MCF 10A (cell line): Measurements from ENCODE around the gene KCNG1. TPM values are rescaled to one million over a fixed set of nuclear protein-coding genes. Genes with fewer than 3 reads are reported as not detected.

ENCODE experiments used
- BruUV-seq: library from RNA; stranded (reverse); fragments of 400-500 nt; replicated peaks from 2 replicates; lab custom pipeline; 2021; lab: Mats Ljungman, UMichigan
- CTCF ChIA-PET: fragments of 300-600 bp; sonication (Branson Sonifier 250); formaldehyde crosslinking; extraction: SDS; loops from one replicate; lab custom pipeline; 2021; ENCODE audit warnings: antibody characterized with exemption, inconsistent platforms; lab: Yijun Ruan, JAX
- POLR2A ChIA-PET: fragments of 300-600, 350-650 bp; sonication (Branson Sonifier 250); formaldehyde crosslinking; extraction: SDS; loops from one replicate; lab custom pipeline; 2020; ENCODE audit warnings: antibody characterized with exemption, inconsistent platforms; lab: Yijun Ruan, JAX
- DNase-seq: peaks from one replicate; pipeline ENCODE4 v3.0.0-alpha.2; 2018; ENCODE audit not compliant: unreplicated experiment
- H3K27ac Mint-ChIP-seq: one replicate; pipeline ENCODE4 v1.8.0; 2022; ENCODE audit warnings: mild to moderate bottlenecking, low read depth, mixed read lengths; ENCODE audit not compliant: unreplicated experiment
- H3K27me3 Mint-ChIP-seq: one replicate; pipeline ENCODE4 v1.8.0; 2022; ENCODE audit warnings: mixed read lengths; ENCODE audit not compliant: insufficient read depth, unreplicated experiment
- H3K36me3 Mint-ChIP-seq: one replicate; pipeline ENCODE4 v1.8.0; 2022; ENCODE audit warnings: mild to moderate bottlenecking, moderate library complexity, mixed read lengths; ENCODE audit not compliant: insufficient read depth, unreplicated experiment
- H3K4me1 Mint-ChIP-seq: one replicate; pipeline ENCODE4 v1.8.0; 2022; ENCODE audit warnings: mixed read lengths; ENCODE audit not compliant: insufficient read depth, unreplicated experiment
- H3K4me3 Mint-ChIP-seq: one replicate; pipeline ENCODE4 v1.8.0; 2022; ENCODE audit warnings: mild to moderate bottlenecking, moderate library complexity, mixed read lengths; ENCODE audit not compliant: unreplicated experiment
- H3K9me3 Mint-ChIP-seq: one replicate; pipeline ENCODE4 v1.8.0; 2022; ENCODE audit warnings: mixed read lengths; ENCODE audit not compliant: unreplicated experiment
- CTCF ChIP-seq: fragments of 200-600 bp; IDR thresholded peaks from one replicate; pipeline ENCODE4 v1.8.0; 2022; ENCODE audit warnings: antibody characterized with exemption, mild to moderate bottlenecking; ENCODE audit not compliant: unreplicated experiment
- intact Hi-C: fragments of 100-400 bp; cut with micrococcal nuclease; formaldehyde crosslinking; loops from 2 replicates; pipeline ENCODE4 v1.14.1; 2022
- total RNA-seq: library from RNA; stranded (reverse); gene quantifications from 2 replicates; pipeline ENCODE4 v1.2.3, GENCODE V29; 2022

The KCNG1 gene
- total RNA-seq, 1 experiment from 2014 or later, result 24.8 TPM

DNA sequence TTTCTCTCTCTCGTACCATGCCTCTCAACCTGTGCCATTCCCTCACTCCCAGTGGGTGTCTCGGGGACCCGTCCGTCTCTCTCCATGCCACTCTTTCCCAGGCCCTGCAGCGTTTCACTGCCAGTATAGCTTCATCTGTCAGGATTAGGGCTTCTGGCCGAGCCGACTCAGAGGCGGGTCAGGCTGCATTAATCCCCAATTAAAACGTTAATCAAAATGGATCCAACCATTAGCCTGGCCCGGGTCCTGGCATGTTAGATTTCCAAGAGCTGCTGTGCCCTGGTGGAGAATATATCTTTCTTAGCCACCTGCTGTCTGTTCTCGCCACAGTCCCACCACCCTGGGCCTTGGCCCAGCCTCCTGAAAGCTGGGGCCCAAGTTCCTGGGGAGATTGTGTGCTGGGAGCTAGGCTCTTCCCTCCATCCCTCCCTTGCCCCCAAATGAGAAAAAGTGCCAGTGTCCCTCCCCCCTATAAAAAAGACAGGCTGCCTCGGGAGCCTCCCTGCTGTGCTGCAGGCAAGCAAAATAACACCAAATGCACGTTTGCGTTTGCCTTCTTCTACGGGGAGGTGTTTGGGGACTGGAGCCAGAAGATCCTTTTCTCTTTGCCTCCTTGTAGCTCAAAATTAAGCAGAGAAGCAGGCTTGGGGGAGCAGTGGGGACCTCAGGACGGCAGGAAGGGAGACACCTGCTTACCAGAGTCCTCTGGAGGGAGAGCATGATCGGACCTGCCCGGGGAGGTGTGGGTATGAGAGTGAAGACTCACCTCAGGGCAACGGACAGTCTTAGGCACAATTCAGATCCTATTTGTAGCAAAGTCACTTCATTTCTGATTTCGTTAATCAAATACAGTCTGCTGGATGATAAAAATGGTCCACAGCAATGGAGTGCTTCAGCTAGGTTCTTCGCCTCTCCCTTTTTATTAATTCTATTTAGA, 3.0 kb downstream of the KCNG1 start:
- no peaks in the 10 kb centered on the region for H3K9me3 Mint-ChIP-seq
- no TSS peak for BruUV-seq
- ChIA-PET POLR2A (interaction anchor here (1.0 to 1.1 kb wide), 2 partner anchors 10 to 61 kb away, joined by 4 read pairs; partner anchors contain the start of genes DPM1 and MOCS3), CTCF (interaction anchor here (0.7 to 4.8 kb wide), 7 partner anchors 28 to 291 kb away, joined by 3 to 39 read pairs (median 4); partner anchors contain the start of genes DPM1 and MOCS3)
- TF ChIP-seq CTCF, result no peak
- no peak for DNase-seq
- intact Hi-C loops, result no loop called here
- H3K4me1 Mint-ChIP-seq, result peaks cover 20% of the 10 kb centered on the region
- H3K27ac Mint-ChIP-seq, result no peak overlapping the region
- H3K36me3 Mint-ChIP-seq, result peaks cover 20% of the 10 kb centered on the region
- no peaks in the 10 kb centered on the region for H3K27me3 Mint-ChIP-seq
- H3K4me3 Mint-ChIP-seq, result no peak overlapping the region

DNA sequence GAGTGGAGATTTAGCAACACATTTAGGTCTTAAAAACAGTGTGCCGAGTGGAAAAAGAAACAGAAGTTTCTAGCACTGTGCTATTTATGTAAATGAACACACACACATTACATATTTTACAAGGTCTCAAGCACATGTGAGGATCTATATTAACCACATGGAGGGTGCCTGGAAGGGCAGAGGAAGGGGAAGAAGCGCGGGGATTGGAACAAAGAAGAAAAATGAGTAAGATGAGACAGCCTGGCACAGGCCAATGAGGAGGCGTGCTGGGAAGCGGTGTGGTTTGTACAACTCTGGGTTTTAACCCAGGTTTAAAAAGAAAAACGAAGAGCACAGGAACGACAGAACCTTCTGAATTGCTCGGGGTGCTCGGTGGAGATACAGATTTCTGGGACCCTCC, 5.7 kb downstream of the KCNG1 start:
- H3K9me3 Mint-ChIP-seq, result no peaks in the 10 kb centered on the region
- intact Hi-C loops, result no loop called here
- TF ChIP-seq CTCF, result no peak

DNA sequence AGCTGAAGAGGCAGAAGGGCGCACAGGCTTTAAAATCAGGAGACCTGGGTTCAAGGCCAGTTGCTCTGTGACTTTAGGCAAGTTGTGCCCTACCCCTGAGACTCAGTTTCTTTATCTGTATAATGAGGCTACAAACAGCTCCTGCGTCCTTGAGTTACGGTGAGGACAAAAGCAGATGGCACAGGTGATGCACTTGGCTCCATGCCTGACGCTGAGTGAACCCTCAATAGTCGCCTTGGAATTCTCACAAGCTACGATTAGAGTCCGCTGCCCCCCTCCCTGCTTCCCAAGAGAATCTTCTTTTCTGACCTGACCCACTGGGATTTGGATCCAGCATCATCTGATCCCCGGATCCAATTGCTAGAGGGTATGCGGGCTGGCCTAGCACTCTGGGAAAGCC, 6.4 kb downstream of the KCNG1 start:
- Mint-ChIP-seq H3K4me1 (peaks cover 11% of the 10 kb centered on the region), H3K4me3 (no peak overlapping the region), H3K27me3 (no peaks in the 10 kb centered on the region), H3K9me3 (no peaks in the 10 kb centered on the region), H3K36me3 (peaks cover 16% of the 10 kb centered on the region), H3K27ac (no peak overlapping the region)
- no TSS peak for BruUV-seq
- DNase-seq, result no peak
- CTCF ChIA-PET, result interaction anchor here (0.5 to 3.3 kb wide), 18 partner anchors 9 to 578 kb away, joined by 3 to 70 read pairs (median 6); no protein-coding TSS in a partner anchor
- intact Hi-C loops, result no loop called here
- POLR2A ChIA-PET, result interaction anchor here (1.8 kb wide), 1 partner anchor 10 kb away, joined by 3 read pairs; no protein-coding TSS in a partner anchor
- TF ChIP-seq CTCF, result no peak

More for the DNA sequence above, 5.7 kb downstream of the KCNG1 start:
- Mint-ChIP-seq H3K36me3 (peaks cover 17% of the 10 kb centered on the region), H3K27ac (no peak overlapping the region), H3K4me3 (no peak overlapping the region), H3K27me3 (no peaks in the 10 kb centered on the region), H3K4me1 (peaks cover 19% of the 10 kb centered on the region)
- POLR2A ChIA-PET, result no interaction called here
- CTCF ChIA-PET, result interaction anchor here (0.7 to 3.3 kb wide), 3 partner anchors 156 to 307 kb away, joined by 3 to 70 read pairs (median 3); no protein-coding TSS in a partner anchor
- DNase-seq, result no peak
- no TSS peak for BruUV-seq
